Measurements from ENCODE around the gene SH2D4B.

DNA sequence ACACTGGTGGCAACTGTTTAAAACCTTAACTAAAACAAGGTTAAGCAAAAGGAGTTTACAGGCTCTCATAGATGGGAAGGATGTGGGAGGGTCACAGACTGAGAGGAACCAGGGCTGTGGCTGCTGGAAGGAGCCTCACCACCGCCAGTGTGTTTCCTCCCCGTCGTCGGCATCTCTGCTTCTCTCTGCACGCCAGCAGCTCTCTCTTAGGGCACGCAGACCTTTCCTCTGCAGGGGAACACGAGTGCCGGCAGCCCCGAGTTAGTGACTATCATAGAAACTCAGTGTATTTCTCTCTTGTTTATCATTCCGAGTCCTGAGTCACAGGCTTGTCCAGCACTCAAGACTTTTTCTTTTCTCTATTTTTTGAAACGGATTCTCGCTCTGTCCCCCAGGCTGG, 8.1 kb upstream of the SH2D4B start:
- TF ChIP-seq, protein P1, sequence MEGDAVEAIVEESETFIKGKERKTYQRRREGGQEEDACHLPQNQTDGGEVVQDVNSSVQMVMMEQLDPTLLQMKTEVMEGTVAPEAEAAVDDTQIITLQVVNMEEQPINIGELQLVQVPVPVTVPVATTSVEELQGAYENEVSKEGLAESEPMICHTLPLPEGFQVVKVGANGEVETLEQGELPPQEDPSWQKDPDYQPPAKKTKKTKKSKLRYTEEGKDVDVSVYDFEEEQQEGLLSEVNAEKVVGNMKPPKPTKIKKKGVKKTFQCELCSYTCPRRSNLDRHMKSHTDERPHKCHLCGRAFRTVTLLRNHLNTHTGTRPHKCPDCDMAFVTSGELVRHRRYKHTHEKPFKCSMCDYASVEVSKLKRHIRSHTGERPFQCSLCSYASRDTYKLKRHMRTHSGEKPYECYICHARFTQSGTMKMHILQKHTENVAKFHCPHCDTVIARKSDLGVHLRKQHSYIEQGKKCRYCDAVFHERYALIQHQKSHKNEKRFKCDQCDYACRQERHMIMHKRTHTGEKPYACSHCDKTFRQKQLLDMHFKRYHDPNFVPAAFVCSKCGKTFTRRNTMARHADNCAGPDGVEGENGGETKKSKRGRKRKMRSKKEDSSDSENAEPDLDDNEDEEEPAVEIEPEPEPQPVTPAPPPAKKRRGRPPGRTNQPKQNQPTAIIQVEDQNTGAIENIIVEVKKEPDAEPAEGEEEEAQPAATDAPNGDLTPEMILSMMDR (IDR thresholded peaks at IDR 0.05; ENCODE audit: poor library complexity), result no peak
- no peak for TF ChIP-seq EZH2phosphoT487 (IDR thresholded peaks at IDR 0.05; ENCODE audit: low read depth, severe bottlenecking, unreplicated experiment)
- TF ChIP-seq EZH2 (IDR thresholded peaks at IDR 0.05; ENCODE audit: borderline replicate concordance), result no peak

All from hepatocyte (in vitro differentiated cells).